HepG2 (cell line): Measurements from ENCODE around the gene POMGNT2. TPM values are rescaled to one million over a fixed set of nuclear protein-coding genes. Genes with fewer than 3 reads are reported as not detected.
A peak's percentile ranks its signal among the peaks of the same experiment; 100 is the strongest.

Experiments used
- ATAC-seq: fragments of 200-7000 bp; cut with Tn5 transposase; 3 replicates; pipeline ENCODE4 v1.9.1; 2020; ENCODE audit warnings: mild to moderate bottlenecking, moderate library complexity
- BruUV-seq: library from RNA; stranded (reverse); fragments of 400-500 nt; replicated peaks from 2 replicates; lab custom pipeline; 2021; lab: Mats Ljungman, UMichigan
- CTCF ChIA-PET: fragments of 300-600 bp; formaldehyde crosslinking; extraction: SDS; loops from one replicate; lab custom pipeline; 2021; ENCODE audit warnings: low total read pairs, inconsistent platforms, low intra/inter-chr PET ratio; lab: Yijun Ruan, JAX
- POLR2A ChIA-PET: fragments of 350-600 bp; sonication (Branson Sonifier 250); formaldehyde crosslinking; loops from one replicate; lab custom pipeline; 2020; ENCODE audit warnings: antibody characterized with exemption, inconsistent platforms; lab: Yijun Ruan, JAX
- DNase-seq: peaks from one replicate; pipeline ENCODE4 v3.0.0-alpha.2; 2015; ENCODE audit warnings: low spot score
- FAIRE-seq: peaks from 3 replicates; lab custom pipeline; 2011; peaks lifted over from hg19 to GRCh38; lab: Jason Lieb, UNC
- H2AFZ ChIP-seq: one replicate; pipeline ENCODE4 v1.6.1; 2011; ENCODE audit warnings: low read length, inconsistent platforms
- H3K27ac ChIP-seq: fragments of 300-600 bp; 3 replicates; pipeline ENCODE4 v1.8.0; 2011; ENCODE audit warnings: mixed run types, mild to moderate bottlenecking, mixed read lengths, low read length, inconsistent platforms; ENCODE audit not compliant: insufficient read depth; ENCODE audit errors: extremely low read length
- H3K27me3 ChIP-seq, 2 experiments: fragments of 200-600 bp in 1 of 2; 2 replicates in 1 of 2; 3 replicates in 1 of 2; pipeline versions ENCODE4 v1.6.0 to v1.8.0; 2011; ENCODE audit warnings: low read length in 2 of 2, mild to moderate bottlenecking in 2 of 2, moderate library complexity in 2 of 2, inconsistent platforms in 1 of 2; ENCODE audit not compliant: insufficient read depth in 2 of 2, control insufficient read depth in 1 of 2
- H3K36me3 ChIP-seq, 2 experiments: fragments of 200-600 bp in 1 of 2; replicated peaks in 1 of 2; 2 replicates in 1 of 2; 3 replicates in 1 of 2; pipeline versions ENCODE4 v1.5.1 to v1.8.0; 2011; ENCODE audit warnings: low read length in 2 of 2, inconsistent platforms in 1 of 2; ENCODE audit not compliant: insufficient read depth in 2 of 2, control insufficient read depth in 1 of 2
- H3K4me1 ChIP-seq: 2 replicates; pipeline ENCODE4 v1.5.1; 2012; ENCODE audit warnings: low read length, inconsistent platforms; ENCODE audit not compliant: insufficient read depth
- H3K4me2 ChIP-seq: 2 replicates; pipeline ENCODE4 v1.6.0; 2011; ENCODE audit warnings: low read depth, low read length, inconsistent platforms
- H3K4me3 ChIP-seq, 3 experiments: fragments of 200-600 bp in 1 of 3; sonication (generic), shearing (Covaris generic) in 1 of 3; replicated peaks in 1 of 3; 2 replicates each; pipeline ENCODE4 v1.5.1; 2011 to 2016; ENCODE audit warnings: low read length in 3 of 3, inconsistent platforms in 2 of 3, low read depth in 2 of 3, mild to moderate bottlenecking in 2 of 3, control low read depth in 1 of 3, mixed read lengths in 1 of 3; ENCODE audit not compliant: insufficient read depth in 1 of 3
- H3K79me2 ChIP-seq: one replicate; pipeline ENCODE4 v1.6.1; 2011; ENCODE audit warnings: low read length, inconsistent platforms; ENCODE audit not compliant: insufficient read depth
- H3K9ac ChIP-seq: 2 replicates; pipeline ENCODE4 v1.6.0; 2011; ENCODE audit warnings: mild to moderate bottlenecking, low read depth, low read length, inconsistent platforms; ENCODE audit not compliant: insufficient read depth
- H3K9me3 ChIP-seq: 2 replicates; pipeline ENCODE4 v1.5.1; 2012; ENCODE audit warnings: mild to moderate bottlenecking, low read length
- H4K20me1 ChIP-seq: 2 replicates; pipeline ENCODE4 v1.6.0; 2011; ENCODE audit warnings: inconsistent platforms, mild to moderate bottlenecking, low read length, moderate library complexity; ENCODE audit not compliant: insufficient read depth
- EED ChIP-seq: sonication (generic); formaldehyde crosslinking; IDR thresholded peaks from 2 replicates; pipeline ENCODE4 v1.5.0; 2020; ENCODE audit warnings: mild to moderate bottlenecking, missing genetic modification reagents
- FOXA3 ChIP-seq: IDR thresholded peaks from 2 replicates; pipeline ENCODE4 v1.6.1; 2016; ENCODE audit warnings: missing genetic modification reagents, missing compliant biosample characterization
- GATAD2A ChIP-seq: IDR thresholded peaks from 2 replicates; pipeline ENCODE4 v1.6.1; 2016
- HOXA9 ChIP-seq: sonication (generic); formaldehyde crosslinking; IDR thresholded peaks from 2 replicates; pipeline ENCODE4 v1.8.1; 2022; ENCODE audit warnings: missing genetic modification reagents, mild to moderate bottlenecking, moderate library complexity, borderline replicate concordance
- KDM6A ChIP-seq: IDR thresholded peaks from 2 replicates; pipeline ENCODE4 v1.6.1; 2016; ENCODE audit warnings: low read depth
- MAFF ChIP-seq: IDR thresholded peaks from 2 replicates; pipeline ENCODE4 v1.6.1; 2011; ENCODE audit warnings: low read depth, low read length, improper control_type of control experiment
- MXD4 ChIP-seq: IDR thresholded peaks from 2 replicates; pipeline ENCODE4 v1.6.1; 2016; ENCODE audit warnings: mild to moderate bottlenecking, missing biosample characterization, missing genetic modification reagents
- NR2F1 ChIP-seq, 2 experiments: fragments of 450-650 bp in 1 of 2; formaldehyde crosslinking in 1 of 2; IDR thresholded peaks; 2 replicates each; pipeline versions ENCODE4 v1.5.0 to v1.6.1; 2016 to 2020; ENCODE audit warnings: mild to moderate bottlenecking in 1 of 2, missing compliant biosample characterization in 1 of 2, missing genetic modification reagents in 1 of 2, moderate library complexity in 1 of 2
- POGZ ChIP-seq: sonication (generic); formaldehyde crosslinking; IDR thresholded peaks from 2 replicates; pipeline ENCODE4 v1.4.0; 2020; ENCODE audit warnings: mild to moderate bottlenecking, missing genetic modification reagents
- POLR2AphosphoS2 ChIP-seq: IDR thresholded peaks from 2 replicates; pipeline ENCODE4 v1.6.1; 2011; ENCODE audit warnings: low read depth, low read length, improper control_type of control experiment
- RBM22 ChIP-seq: fragments of 200-400 bp; formaldehyde crosslinking; optimal IDR thresholded peaks from 2 replicates; pipeline ENCODE3; 2017; ENCODE audit warnings: mild to moderate bottlenecking, low read length, moderate library complexity
- RXRB ChIP-seq: IDR thresholded peaks from 2 replicates; pipeline ENCODE4 v1.6.1; 2016; ENCODE audit warnings: borderline replicate concordance, missing genetic modification reagents, missing compliant biosample characterization
- THAP11 ChIP-seq: IDR thresholded peaks from 2 replicates; pipeline ENCODE4 v1.6.1; 2016; ENCODE audit warnings: missing biosample characterization, missing genetic modification reagents
- ZKSCAN8 ChIP-seq: IDR thresholded peaks from 2 replicates; pipeline ENCODE4 v1.6.1; 2016; ENCODE audit warnings: borderline replicate concordance, missing genetic modification reagents, missing compliant biosample characterization
- ZNF672 ChIP-seq: sonication (generic); formaldehyde crosslinking; IDR thresholded peaks from 2 replicates; pipeline ENCODE4 v1.8.1; 2022; ENCODE audit warnings: missing genetic modification reagents
- WGBS: methylation state at CpG from one replicate; pipeline ENCODE4 v1.1.6; 2017; ENCODE audit warnings: low lambda C conversion rate; 5-methylcytosine and 5-hydroxymethylcytosine counted together
- in situ Hi-C: cut with HindIII; loops from 2 replicates; pipeline ENCODE4 v1.10.0; 2017; ENCODE audit warnings: low pct_unique_long_range_greater_than_20kb; ENCODE audit not compliant: extremely low pct_ligation_motif_present
- intact Hi-C: fragments of 100-400 bp; cut with micrococcal nuclease; formaldehyde crosslinking; loops from one replicate; pipeline ENCODE4 v1.10.0; 2022; ENCODE audit not compliant: unreplicated experiment
- polyA plus RNA-seq, 8 experiments: library from polyadenylated mRNA; depleted of rRNA in 3 of 8; stranded (reverse) in 7 of 8; unstranded in 1 of 8; fragments of >200 nt; fragmentation: Illumina TruSeq in 4 of 8; extraction: Trizol in 4 of 8; gene quantifications; 2 replicates each; pipeline versions ENCODE4 v1.2.1 to v1.2.3, GENCODE V29; 2011 to 2016; ENCODE audit warnings: low read depth in 4 of 8, missing spikeins in 1 of 8, mixed read lengths in 1 of 8; ENCODE audit not compliant: insufficient read depth in 1 of 8
- total RNA-seq, 5 experiments: library from RNA; depleted of rRNA; stranded (reverse); fragments of >200 nt; fragmentation: Illumina TruSeq; extraction: Trizol; gene quantifications; 2 replicates each; pipeline ENCODE4 v1.2.3, GENCODE V29; 2016; ENCODE audit warnings: low read depth in 1 of 5
- TF ChIP-seq, protein P1 (sequence below): sonication (generic); formaldehyde crosslinking; conservative IDR thresholded peaks from 2 replicates; pipeline ENCODE4 v1.4.0; 2020; ENCODE audit warnings: missing genetic modification reagents
- TF ChIP-seq, protein P2 (sequence below): sonication (generic); formaldehyde crosslinking; IDR thresholded peaks from 2 replicates; pipeline ENCODE4 v1.8.0; 2022; ENCODE audit warnings: mild to moderate bottlenecking, missing genetic modification reagents, moderate library complexity
- TF ChIP-seq, protein P3 (sequence below), 2 experiments: IDR thresholded peaks; 2 replicates each; pipeline ENCODE4 v1.6.1; 2011 to 2012; ENCODE audit warnings: low read length in 2 of 2, borderline replicate concordance in 1 of 2, low read depth in 1 of 2, mild to moderate bottlenecking in 1 of 2, moderate library complexity in 1 of 2

The POMGNT2 gene
- total and polyA plus RNA-seq, 2 of the 13 experiments (the other 11 are each of a cell fraction or from before 2014, with no cell fraction given), result 10.5 to 12.4 TPM

DNA sequence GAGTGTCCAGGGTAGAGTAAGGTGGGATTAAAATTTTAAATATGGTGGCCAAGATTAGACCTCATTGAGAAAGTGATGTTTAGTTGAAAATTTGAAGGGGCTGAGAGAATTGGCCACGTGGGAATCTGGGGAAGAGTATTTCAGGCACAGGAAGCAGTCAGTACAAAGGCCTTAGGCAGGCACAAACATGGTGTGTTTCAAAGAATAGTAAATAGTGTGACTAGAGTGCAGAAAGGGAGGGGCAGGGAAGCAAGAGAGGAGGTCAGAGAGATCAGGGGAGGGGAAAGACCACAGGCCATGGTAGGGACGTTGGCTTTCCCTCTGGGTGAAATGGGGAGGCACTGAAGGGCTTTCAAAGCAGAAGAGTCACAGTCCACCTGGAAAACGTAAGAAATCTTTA lies 36.6 kb upstream of the POMGNT2 start:
- DNase-seq (peak; percentile 43), ATAC-seq (peak; percentile 90), FAIRE-seq (peak; percentile 40)
- no peaks in the 10 kb centered on the region for H3K79me2 ChIP-seq
- no peak overlapping the region for H3K27ac ChIP-seq
- H3K9ac ChIP-seq, result no peak overlapping the region
- H3K9me3 ChIP-seq, result no peaks in the 10 kb centered on the region
- peaks cover 0 to 8% of the 10 kb centered on the region in 2 experiments; a peak in 2 of 5 replicates for H3K27me3 ChIP-seq
- H3K4me2 ChIP-seq, result peak overlapping the region; percentile 57
- intact Hi-C loops, result no loop called here
- no peak overlapping the region for H3K4me3 ChIP-seq
- 3% methylated on average over 3 of the region's 3 CpGs for WGBS
- no peaks in the 10 kb centered on the region for H3K36me3 ChIP-seq
- no TSS peak for BruUV-seq
- ChIA-PET CTCF (no interaction called here), POLR2A (no interaction called here)
- in situ Hi-C loops, result no loop called here
- H2AFZ ChIP-seq, result no peak overlapping the region
- no peaks in the 10 kb centered on the region for H4K20me1 ChIP-seq
- peaks cover 24% of the 10 kb centered on the region for H3K4me1 ChIP-seq
- TF ChIP-seq, protein P1, sequence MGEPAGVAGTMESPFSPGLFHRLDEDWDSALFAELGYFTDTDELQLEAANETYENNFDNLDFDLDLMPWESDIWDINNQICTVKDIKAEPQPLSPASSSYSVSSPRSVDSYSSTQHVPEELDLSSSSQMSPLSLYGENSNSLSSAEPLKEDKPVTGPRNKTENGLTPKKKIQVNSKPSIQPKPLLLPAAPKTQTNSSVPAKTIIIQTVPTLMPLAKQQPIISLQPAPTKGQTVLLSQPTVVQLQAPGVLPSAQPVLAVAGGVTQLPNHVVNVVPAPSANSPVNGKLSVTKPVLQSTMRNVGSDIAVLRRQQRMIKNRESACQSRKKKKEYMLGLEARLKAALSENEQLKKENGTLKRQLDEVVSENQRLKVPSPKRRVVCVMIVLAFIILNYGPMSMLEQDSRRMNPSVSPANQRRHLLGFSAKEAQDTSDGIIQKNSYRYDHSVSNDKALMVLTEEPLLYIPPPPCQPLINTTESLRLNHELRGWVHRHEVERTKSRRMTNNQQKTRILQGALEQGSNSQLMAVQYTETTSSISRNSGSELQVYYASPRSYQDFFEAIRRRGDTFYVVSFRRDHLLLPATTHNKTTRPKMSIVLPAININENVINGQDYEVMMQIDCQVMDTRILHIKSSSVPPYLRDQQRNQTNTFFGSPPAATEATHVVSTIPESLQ, result no peak
- TF ChIP-seq, protein P2, sequence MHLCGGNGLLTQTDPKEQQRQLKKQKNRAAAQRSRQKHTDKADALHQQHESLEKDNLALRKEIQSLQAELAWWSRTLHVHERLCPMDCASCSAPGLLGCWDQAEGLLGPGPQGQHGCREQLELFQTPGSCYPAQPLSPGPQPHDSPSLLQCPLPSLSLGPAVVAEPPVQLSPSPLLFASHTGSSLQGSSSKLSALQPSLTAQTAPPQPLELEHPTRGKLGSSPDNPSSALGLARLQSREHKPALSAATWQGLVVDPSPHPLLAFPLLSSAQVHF (CRISPR knock-in tag), result no peak
- TF ChIP-seq HOXA9 (CRISPR knock-in tag), result no peak
- peak; percentile 89 for TF ChIP-seq FOXA3
- peak; percentile 28 to 65; a peak in 3 of 4 replicates for TF ChIP-seq NR2F1 (CRISPR knock-in tag; IDR thresholded peaks at IDR 0.05)
- TF ChIP-seq MXD4 (CRISPR knock-in tag), result no peak
- TF ChIP-seq RXRB (CRISPR knock-in tag), result peak; percentile 86
- TF ChIP-seq POGZ (CRISPR knock-in tag), result peak; percentile 42; the same call in 1 of the 2 replicates
- TF ChIP-seq THAP11 (CRISPR knock-in tag), result peak; percentile 77
- TF ChIP-seq RBM22, result no peak
- TF ChIP-seq, protein P3, sequence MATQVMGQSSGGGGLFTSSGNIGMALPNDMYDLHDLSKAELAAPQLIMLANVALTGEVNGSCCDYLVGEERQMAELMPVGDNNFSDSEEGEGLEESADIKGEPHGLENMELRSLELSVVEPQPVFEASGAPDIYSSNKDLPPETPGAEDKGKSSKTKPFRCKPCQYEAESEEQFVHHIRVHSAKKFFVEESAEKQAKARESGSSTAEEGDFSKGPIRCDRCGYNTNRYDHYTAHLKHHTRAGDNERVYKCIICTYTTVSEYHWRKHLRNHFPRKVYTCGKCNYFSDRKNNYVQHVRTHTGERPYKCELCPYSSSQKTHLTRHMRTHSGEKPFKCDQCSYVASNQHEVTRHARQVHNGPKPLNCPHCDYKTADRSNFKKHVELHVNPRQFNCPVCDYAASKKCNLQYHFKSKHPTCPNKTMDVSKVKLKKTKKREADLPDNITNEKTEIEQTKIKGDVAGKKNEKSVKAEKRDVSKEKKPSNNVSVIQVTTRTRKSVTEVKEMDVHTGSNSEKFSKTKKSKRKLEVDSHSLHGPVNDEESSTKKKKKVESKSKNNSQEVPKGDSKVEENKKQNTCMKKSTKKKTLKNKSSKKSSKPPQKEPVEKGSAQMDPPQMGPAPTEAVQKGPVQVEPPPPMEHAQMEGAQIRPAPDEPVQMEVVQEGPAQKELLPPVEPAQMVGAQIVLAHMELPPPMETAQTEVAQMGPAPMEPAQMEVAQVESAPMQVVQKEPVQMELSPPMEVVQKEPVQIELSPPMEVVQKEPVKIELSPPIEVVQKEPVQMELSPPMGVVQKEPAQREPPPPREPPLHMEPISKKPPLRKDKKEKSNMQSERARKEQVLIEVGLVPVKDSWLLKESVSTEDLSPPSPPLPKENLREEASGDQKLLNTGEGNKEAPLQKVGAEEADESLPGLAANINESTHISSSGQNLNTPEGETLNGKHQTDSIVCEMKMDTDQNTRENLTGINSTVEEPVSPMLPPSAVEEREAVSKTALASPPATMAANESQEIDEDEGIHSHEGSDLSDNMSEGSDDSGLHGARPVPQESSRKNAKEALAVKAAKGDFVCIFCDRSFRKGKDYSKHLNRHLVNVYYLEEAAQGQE (IDR thresholded peaks at IDR 0.05; ENCODE audit: borderline replicate concordance in 1 of 2, low read depth in 1 of 2, low read length in 2 of 2), result peak in 1 of 2 experiments; percentile 33; a peak in 1 of 4 replicates
- no peak for TF ChIP-seq KDM6A (CRISPR knock-in tag)
- TF ChIP-seq MAFF, result peak; percentile 27; the same call in 1 of the 2 replicates
- peak; percentile 68; the same call in 1 of the 2 replicates for TF ChIP-seq GATAD2A (CRISPR knock-in tag)
- 0 out of 2 replicates have a peak, but pooled peaks have one; percentile 35 for TF ChIP-seq ZKSCAN8 (CRISPR knock-in tag)
- no peak for TF ChIP-seq ZNF672 (CRISPR knock-in tag)
- no peak for TF ChIP-seq POLR2AphosphoS2
- TF ChIP-seq EED (CRISPR knock-in tag), result no peak
